ENCODE results near the gene CKLF.

GRCh38 chr16:66509576-66509975, 42.8 kb upstream of the CKLF start:
- TF ChIP-seq CTCF (conservative IDR thresholded peaks at IDR 0.05; ENCODE audit: low read depth, low read length) (no peak), EZH2 (IDR thresholded peaks at IDR 0.05; ENCODE audit: borderline replicate concordance, low read depth, low read length, poor library complexity, severe bottlenecking) (no peak)

Data from A673 (cell line).